ENCODE data around the gene APOB.

The APOB gene

GRCh38 chr2:21019000-21019677, 24.7 kb downstream of the APOB start:
- DNase-seq (ENCODE audit: low spot score) = no peak
- TF ChIP-seq CTCF (IDR thresholded peaks at IDR 0.05; ENCODE audit: extremely low read depth, missing control alignments) = no peak

- no peak for DNase-seq (ENCODE audit: low spot score)
- TF ChIP-seq CTCF (IDR thresholded peaks at IDR 0.05; ENCODE audit: extremely low read depth, missing control alignments) = no peak
Observed at GRCh38 chr2:21018290-21018689, 25.6 kb downstream of the APOB start.

- no peak for DNase-seq (ENCODE audit: low spot score)
- no peak for TF ChIP-seq CTCF (IDR thresholded peaks at IDR 0.05; ENCODE audit: extremely low read depth, missing control alignments)
Observed at GRCh38 chr2:21017748-21018276, 26.1 kb downstream of the APOB start.

- DNase-seq (ENCODE audit: low spot score) = no peak
- TF ChIP-seq CTCF (IDR thresholded peaks at IDR 0.05; ENCODE audit: extremely low read depth, missing control alignments) = no peak
Observed at GRCh38 chr2:21015281-21015645, 28.6 kb downstream of the APOB start.

- no peak for TF ChIP-seq CTCF (IDR thresholded peaks at IDR 0.05; ENCODE audit: extremely low read depth, missing control alignments)
- no peak for DNase-seq (ENCODE audit: low spot score)
Observed at GRCh38 chr2:21014364-21015280, 29.3 kb downstream of the APOB start.

GRCh38 chr2:21013043-21013816, 30.6 kb downstream of the APOB start:
- DNase-seq (ENCODE audit: low spot score) = no peak
- no peak for TF ChIP-seq CTCF (IDR thresholded peaks at IDR 0.05; ENCODE audit: extremely low read depth, missing control alignments)
